K562 (cell line): ENCODE results near the gene PRDM16. TPM values are rescaled to one million over a fixed set of nuclear protein-coding genes. Genes with fewer than 3 reads are reported as not detected.
A peak's percentile ranks its signal among the peaks of the same experiment; 100 is the strongest.

Experiments
- ATAC-seq: fragments of 200-7000 bp; cut with Tn5 transposase; 3 replicates; pipeline ENCODE4 v1.9.1; 2020; ENCODE audit warnings: moderate library complexity
- BruUV-seq: library from RNA; stranded (reverse); fragments of 400-500 nt; replicated peaks from 2 replicates; lab custom pipeline; 2021; lab: Mats Ljungman, UMichigan
- CTCF ChIA-PET: fragments of 300-600 bp; formaldehyde crosslinking; extraction: SDS; loops from one replicate; lab custom pipeline; 2021; ENCODE audit warnings: low intra/inter-chr PET ratio; lab: Yijun Ruan, JAX
- POLR2A ChIA-PET: fragments of 300-600, 350-650 bp; sonication (Branson Sonifier 250); formaldehyde crosslinking; extraction: SDS; loops from one replicate; lab custom pipeline; 2021; ENCODE audit warnings: antibody characterized with exemption, inconsistent platforms; lab: Yijun Ruan, JAX
- DNase-seq, 4 experiments: peaks; one replicate each; pipeline versions ENCODE4 v3.0.0 to v3.0.0-alpha.2; 2011 to 2018; ENCODE audit warnings: low spot score in 3 of 4, mixed read lengths in 3 of 4; ENCODE audit errors: extremely low read depth in 1 of 4
- FAIRE-seq: peaks from 2 replicates; lab custom pipeline; 2011; peaks lifted over from hg19 to GRCh38; lab: Jason Lieb, UNC
- H2AFZ ChIP-seq: 2 replicates; pipeline ENCODE4 v1.6.0; 2011; ENCODE audit warnings: low read depth, low read length, control low read depth, inconsistent platforms
- H3K27ac ChIP-seq: fragments of 200-600 bp; 3 replicates; pipeline ENCODE4 v1.8.0; 2011; ENCODE audit warnings: low read depth, mild to moderate bottlenecking, control low read depth, inconsistent platforms, low read length, moderate library complexity, mixed read lengths; ENCODE audit errors: extremely low read depth
- H3K27me3 ChIP-seq, 2 experiments: fragments of 300-600 bp in 1 of 2; 2 replicates in 1 of 2; 3 replicates in 1 of 2; pipeline versions ENCODE4 v1.6.0 to v1.8.0; 2011; ENCODE audit warnings: inconsistent platforms in 2 of 2, low read length in 2 of 2, mild to moderate bottlenecking in 1 of 2, mixed read lengths in 1 of 2, moderate library complexity in 1 of 2; ENCODE audit not compliant: control insufficient read depth in 2 of 2, insufficient read depth in 2 of 2
- H3K36me3 ChIP-seq: fragments of 300-600 bp; 3 replicates; pipeline ENCODE4 v1.8.0; 2011; ENCODE audit warnings: mild to moderate bottlenecking, low read length, inconsistent platforms; ENCODE audit not compliant: control insufficient read depth, insufficient read depth
- H3K4me1 ChIP-seq, 2 experiments: fragments of 200-600 bp in 1 of 2; replicated peaks in 1 of 2; 2 replicates in 1 of 2; 3 replicates in 1 of 2; pipeline versions ENCODE4 v1.5.1 to v1.8.0; 2011; ENCODE audit warnings: inconsistent platforms in 2 of 2, low read length in 2 of 2, mild to moderate bottlenecking in 1 of 2, mixed read lengths in 1 of 2, moderate library complexity in 1 of 2; ENCODE audit not compliant: control insufficient read depth in 2 of 2, insufficient read depth in 2 of 2
- H3K4me2 ChIP-seq: 2 replicates; pipeline ENCODE4 v1.6.1; 2011; ENCODE audit warnings: low read length, control low read depth, inconsistent platforms, mixed read lengths; ENCODE audit not compliant: insufficient read depth
- H3K4me3 ChIP-seq: fragments of 200-600 bp; sonication (generic), shearing (Covaris generic); 2 replicates; pipeline ENCODE4 v1.5.1; 2016; ENCODE audit warnings: control low read depth, inconsistent platforms
- H3K79me2 ChIP-seq: fragments of 200-600 bp; 3 replicates; pipeline ENCODE4 v1.8.0; 2011; ENCODE audit warnings: low read length, inconsistent platforms; ENCODE audit not compliant: control insufficient read depth, insufficient read depth
- H3K9ac ChIP-seq, 2 experiments: 2 replicates each; pipeline versions ENCODE4 v1.6.0 to v1.6.1; 2011; ENCODE audit warnings: low read depth in 2 of 2, low read length in 2 of 2, control low read depth in 1 of 2, inconsistent platforms in 1 of 2, mild to moderate bottlenecking in 1 of 2, mixed read lengths in 1 of 2; ENCODE audit not compliant: insufficient read depth in 1 of 2
- H3K9me1 ChIP-seq: one replicate; pipeline ENCODE4 v1.6.0; 2011; ENCODE audit warnings: inconsistent platforms, mild to moderate bottlenecking, low read length, moderate library complexity; ENCODE audit not compliant: control insufficient read depth, insufficient read depth
- H3K9me3 ChIP-seq: replicated peaks from 2 replicates; pipeline ENCODE4 v1.5.1; 2011; ENCODE audit warnings: low read depth, low read length, inconsistent platforms; ENCODE audit not compliant: control insufficient read depth, insufficient read depth
- H4K20me1 ChIP-seq: replicated peaks from 2 replicates; pipeline ENCODE4 v1.6.1; 2011; ENCODE audit warnings: low read length, inconsistent platforms, mixed read lengths; ENCODE audit not compliant: control insufficient read depth, insufficient read depth
- BDP1 ChIP-seq: IDR thresholded peaks from 3 replicates; pipeline ENCODE4 v1.6.1; 2011; ENCODE audit not compliant: insufficient read length, insufficient read depth
- DPF2 ChIP-seq: fragments of 450-650 bp; IDR thresholded peaks from 2 replicates; pipeline ENCODE4 v1.6.1; 2016
- NBN ChIP-seq: fragments of 450-650 bp; IDR thresholded peaks from 2 replicates; pipeline ENCODE4 v1.6.1; 2016; ENCODE audit warnings: low read depth, mild to moderate bottlenecking
- NONO ChIP-seq, 2 experiments: fragments of 200-400 bp in 1 of 2; fragments of 450-650 bp in 1 of 2; formaldehyde crosslinking in 1 of 2; IDR thresholded peaks; 2 replicates each; pipeline ENCODE4 v1.6.1; 2017; ENCODE audit warnings: low read depth in 2 of 2, mild to moderate bottlenecking in 2 of 2, moderate library complexity in 2 of 2, low read length in 1 of 2
- POLR2A ChIP-seq: fragments of 450-650 bp; conservative IDR thresholded peaks from 2 replicates; pipeline ENCODE4 v1.6.1; 2016
- RFX7 ChIP-seq: fragments of 250-450 bp; sonication (Bioruptor Pico); IDR thresholded peaks from 2 replicates; pipeline ENCODE4 v1.5.1; 2021; ENCODE audit warnings: mild to moderate bottlenecking
- ZKSCAN1 ChIP-seq: fragments of 150-350 bp; IDR thresholded peaks from 2 replicates; pipeline ENCODE4 v1.6.1; 2016; ENCODE audit warnings: low read depth, low read length
- ZNF384 ChIP-seq: IDR thresholded peaks from 2 replicates; pipeline ENCODE4 v1.6.1; 2012; ENCODE audit warnings: low read depth, low read length, improper control_type of control experiment
- ZNF445 ChIP-seq: fragments of 250-450 bp; sonication (Bioruptor Pico); IDR thresholded peaks from 2 replicates; pipeline ENCODE4 v1.4.0; 2020; ENCODE audit warnings: low read depth, mild to moderate bottlenecking, moderate library complexity
- WGBS: fragments of 100-300 bp; shearing (Covaris generic); methylation state at CpG from one replicate; pipeline ENCODE4 v1.1.6; 2016; ENCODE audit warnings: low coverage, mixed read lengths; ENCODE audit not compliant: insufficient coverage; ENCODE audit errors: missing lambda C conversion rate; 5-methylcytosine and 5-hydroxymethylcytosine counted together
- in situ Hi-C: fragments of 300-500 bp; cut with MboI; formaldehyde crosslinking; loops from 4 replicates; pipeline ENCODE4 v1.15.0; 2018; ENCODE audit warnings: inconsistent platforms, mixed read lengths
- intact Hi-C: fragments of 100-400 bp; cut with micrococcal nuclease; formaldehyde crosslinking; loops from 2 replicates; pipeline ENCODE4 v1.14.2; 2022
- polyA plus RNA-seq, 8 experiments: library from polyadenylated mRNA; depleted of rRNA in 4 of 8; stranded (reverse) in 5 of 8; unstranded in 3 of 8; fragments of >200 nt; fragmentation: Nextera tagmentation in 2 of 8; fragmentation: Illumina TruSeq in 1 of 8; extraction: Ambion mirVana in 2 of 8; extraction: Trizol in 1 of 8; gene quantifications; 2 replicates each; pipeline versions ENCODE4 v1.2.1 to v1.2.3, GENCODE V29; 2011 to 2014; ENCODE audit warnings: inconsistent platforms in 1 of 8, missing spikeins in 1 of 8
- total RNA-seq, 7 experiments: library from RNA; depleted of rRNA in 6 of 7; stranded (reverse); fragments of >200 nt in 6 of 7; fragmentation: Illumina TruSeq in 2 of 7; extraction: Trizol in 2 of 7; gene quantifications; 2 replicates each; pipeline versions ENCODE4 v1.2.1 to v1.2.3, GENCODE V29; 2011 to 2021; ENCODE audit warnings: low replicate concordance in 1 of 7
- TF ChIP-seq, protein P1 (sequence below): sonication (generic); formaldehyde crosslinking; IDR thresholded peaks from 2 replicates; pipeline ENCODE4 v1.4.0; 2020; ENCODE audit warnings: mild to moderate bottlenecking, missing genetic modification reagents

PRDM16 gene
- total and polyA plus RNA-seq, 9 of the 15 experiments (the other 6 are each of a cell fraction or from before 2014, with no cell fraction given) = 0.10 to 0.27 TPM; not detected in 7

DNA sequence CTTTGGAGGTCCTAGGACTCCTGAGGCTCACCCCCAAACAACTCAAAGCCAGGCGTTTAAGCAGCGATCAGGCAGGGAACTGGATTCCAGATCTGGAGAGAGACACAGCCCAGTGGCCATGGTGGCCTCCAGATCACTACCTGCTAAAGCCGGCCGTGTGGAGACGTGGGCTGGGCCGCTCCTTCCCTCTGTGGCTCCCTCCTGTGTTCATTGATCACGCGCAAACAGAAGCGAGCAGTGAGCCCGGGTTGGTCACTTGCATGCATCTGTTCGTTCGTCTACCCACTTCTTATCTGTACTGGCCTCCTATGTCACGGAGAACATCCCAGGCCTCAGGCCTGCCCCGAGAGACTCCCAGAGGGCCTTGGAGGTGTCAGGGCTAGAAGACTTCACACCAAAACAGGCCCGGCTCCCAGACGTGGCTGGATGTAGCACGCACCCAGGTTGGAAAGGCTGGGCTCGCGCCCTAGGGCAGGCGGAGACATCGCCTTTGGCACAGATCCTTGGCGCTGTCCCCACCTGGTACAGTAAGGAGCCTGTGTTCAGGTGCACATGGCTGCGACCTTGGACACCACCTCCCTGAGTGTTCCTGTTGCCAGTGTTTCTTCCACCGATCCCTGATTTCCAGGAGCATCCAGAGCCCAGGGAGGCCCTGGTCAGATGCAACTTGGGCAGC, 308.7 kb downstream of the PRDM16 start:
- ChIA-PET POLR2A (interaction anchor here (0.5 kb wide), 1 partner anchor 1422 kb away, joined by 3 read pairs; no protein-coding TSS in a partner anchor), CTCF (no interaction called here)
- no peak overlapping the region for H3K4me3 ChIP-seq
- H2AFZ ChIP-seq = no peak overlapping the region
- no peak overlapping the region for H3K9ac ChIP-seq
- no peak overlapping the region for H3K4me2 ChIP-seq
- H3K27me3 ChIP-seq = peaks cover 4 to 33% of the 10 kb centered on the region in 2 experiments; a peak in 3 of 5 replicates
- no peaks in the 10 kb centered on the region for H3K79me2 ChIP-seq
- no peaks in the 10 kb centered on the region for H3K9me3 ChIP-seq
- no peaks in the 10 kb centered on the region for H3K9me1 ChIP-seq
- BruUV-seq = no TSS peak
- peak; percentile 61 for ATAC-seq
- FAIRE-seq = no peak
- DNase-seq = no peak
- 2% methylated on average over 24 of the region's 24 CpGs for whole genome bisulfite sequencing
- intact Hi-C loops (no loop called here), in situ Hi-C loops (no loop called here)
- H4K20me1 ChIP-seq = peaks cover 10% of the 10 kb centered on the region; the same call in 1 of the 2 replicates
- H3K27ac ChIP-seq = no peak overlapping the region
- no peaks in the 10 kb centered on the region for H3K4me1 ChIP-seq
- TF ChIP-seq ZKSCAN1 (no peak), BDP1 (no peak), RFX7 (CRISPR knock-in tag) (no peak), NONO (IDR thresholded peaks at IDR 0.05; ENCODE audit: low read depth in 2 of 2, low read length in 1 of 2) (no peak), DPF2 (no peak), ZNF445 (CRISPR knock-in tag) (no peak), ZNF384 (no peak), NBN (no peak), POLR2A (no peak)
- TF ChIP-seq, protein P1, sequence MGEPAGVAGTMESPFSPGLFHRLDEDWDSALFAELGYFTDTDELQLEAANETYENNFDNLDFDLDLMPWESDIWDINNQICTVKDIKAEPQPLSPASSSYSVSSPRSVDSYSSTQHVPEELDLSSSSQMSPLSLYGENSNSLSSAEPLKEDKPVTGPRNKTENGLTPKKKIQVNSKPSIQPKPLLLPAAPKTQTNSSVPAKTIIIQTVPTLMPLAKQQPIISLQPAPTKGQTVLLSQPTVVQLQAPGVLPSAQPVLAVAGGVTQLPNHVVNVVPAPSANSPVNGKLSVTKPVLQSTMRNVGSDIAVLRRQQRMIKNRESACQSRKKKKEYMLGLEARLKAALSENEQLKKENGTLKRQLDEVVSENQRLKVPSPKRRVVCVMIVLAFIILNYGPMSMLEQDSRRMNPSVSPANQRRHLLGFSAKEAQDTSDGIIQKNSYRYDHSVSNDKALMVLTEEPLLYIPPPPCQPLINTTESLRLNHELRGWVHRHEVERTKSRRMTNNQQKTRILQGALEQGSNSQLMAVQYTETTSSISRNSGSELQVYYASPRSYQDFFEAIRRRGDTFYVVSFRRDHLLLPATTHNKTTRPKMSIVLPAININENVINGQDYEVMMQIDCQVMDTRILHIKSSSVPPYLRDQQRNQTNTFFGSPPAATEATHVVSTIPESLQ (CRISPR knock-in tag) = no peak
- no peaks in the 10 kb centered on the region for H3K36me3 ChIP-seq
